Keratinocyte (primary cell): ENCODE results near the gene KTN1. TPM values are rescaled to one million over a fixed set of nuclear protein-coding genes. Genes with fewer than 3 reads are reported as not detected.

Source experiments
- DNase-seq: peaks from one replicate; pipeline ENCODE4 v3.0.0-alpha.2; 2011; ENCODE audit warnings: low read depth, missing footprints, low spot score
- FAIRE-seq: peaks from 2 replicates; lab custom pipeline; 2011; peaks lifted over from hg19 to GRCh38; lab: Jason Lieb, UNC
- H2AFZ ChIP-seq: 2 replicates; pipeline ENCODE4 v1.6.0; 2012; ENCODE audit warnings: low read length, control low read depth, inconsistent platforms; ENCODE audit not compliant: control insufficient read depth
- H3K27ac ChIP-seq: 2 replicates; pipeline ENCODE4 v1.5.1; 2011; ENCODE audit warnings: low read length; ENCODE audit not compliant: control insufficient read depth, insufficient read depth
- H3K27me3 ChIP-seq: 3 replicates; pipeline ENCODE4 v1.6.0; 2011; ENCODE audit warnings: low read length; ENCODE audit not compliant: control insufficient read depth, insufficient read depth; ENCODE audit errors: extremely low read depth
- H3K36me3 ChIP-seq, 2 experiments: 2 replicates in 1 of 2; 3 replicates in 1 of 2; pipeline ENCODE4 v1.5.1; 2011; ENCODE audit warnings: low read length in 2 of 2, mild to moderate bottlenecking in 1 of 2; ENCODE audit not compliant: control insufficient read depth in 2 of 2, insufficient read depth in 2 of 2; ENCODE audit errors: extremely low read depth in 1 of 2
- H3K4me1 ChIP-seq: 3 replicates; pipeline ENCODE4 v1.5.1; 2011; ENCODE audit warnings: low read length; ENCODE audit not compliant: control insufficient read depth, insufficient read depth; ENCODE audit errors: extremely low read depth
- H3K4me2 ChIP-seq: 3 replicates; pipeline ENCODE4 v1.6.0; 2011; ENCODE audit warnings: low read depth, low read length; ENCODE audit not compliant: control insufficient read depth, insufficient read depth; ENCODE audit errors: extremely low read depth
- H3K4me3 ChIP-seq, 3 experiments: fragments of 200-600 bp in 1 of 3; sonication (generic) in 1 of 3; 2 replicates in 2 of 3; 3 replicates in 1 of 3; pipeline ENCODE4 v1.5.1; 2011 to 2016; ENCODE audit warnings: low read length in 3 of 3, mild to moderate bottlenecking in 3 of 3, control low read depth in 2 of 3, inconsistent platforms in 1 of 3, low read depth in 1 of 3, mixed read lengths in 1 of 3, mixed run types in 1 of 3, moderate library complexity in 1 of 3; ENCODE audit not compliant: control insufficient read depth in 2 of 3, insufficient read depth in 2 of 3; ENCODE audit errors: extremely low read depth in 1 of 3
- H3K79me2 ChIP-seq: 2 replicates; pipeline ENCODE4 v1.6.0; 2012; ENCODE audit warnings: low read length; ENCODE audit not compliant: control insufficient read depth, insufficient read depth
- H3K9ac ChIP-seq: 3 replicates; pipeline ENCODE4 v1.6.0; 2011; ENCODE audit warnings: low read length; ENCODE audit not compliant: control insufficient read depth, insufficient read depth; ENCODE audit errors: extremely low read depth
- H3K9me1 ChIP-seq: 3 replicates; pipeline ENCODE4 v1.6.0; 2011; ENCODE audit warnings: low read length; ENCODE audit not compliant: control insufficient read depth, insufficient read depth; ENCODE audit errors: extremely low read depth
- H3K9me3 ChIP-seq: 2 replicates; pipeline ENCODE4 v1.5.1; 2012; ENCODE audit warnings: low read depth, low read length; ENCODE audit not compliant: control insufficient read depth
- H4K20me1 ChIP-seq: 3 replicates; pipeline ENCODE4 v1.6.0; 2011; ENCODE audit warnings: low read length; ENCODE audit not compliant: control insufficient read depth, insufficient read depth; ENCODE audit errors: extremely low read depth
- EZH2 ChIP-seq: IDR thresholded peaks from one replicate; pipeline ENCODE4 v1.6.1; 2012; ENCODE audit warnings: inconsistent platforms, mild to moderate bottlenecking, low read length, moderate library complexity
- dilution Hi-C: fragments of 300-500 bp; cut with MboI; formaldehyde crosslinking; loops from one replicate; pipeline ENCODE4 v1.7.0; 2020; ENCODE audit warnings: low sequenced_read_pairs; ENCODE audit not compliant: extremely low pct_ligation_motif_present
- polyA plus RNA-seq, 5 experiments: library from polyadenylated mRNA; depleted of rRNA in 3 of 5; stranded (reverse) in 3 of 5; stranded (forward) in 1 of 5; unstranded in 1 of 5; fragments of >200 nt; gene quantifications; 1 replicate in 1 of 5; 2 replicates in 3 of 5; 3 replicates in 1 of 5; pipeline versions ENCODE4 v1.2.1 to v1.2.3, GENCODE V29; 2011 to 2012; ENCODE audit warnings: missing spikeins in 2 of 5, low read depth in 1 of 5, low replicate concordance in 1 of 5
- TF ChIP-seq, protein P1 (sequence below), 3 experiments: IDR thresholded peaks in 1 of 3; conservative IDR thresholded peaks in 1 of 3; optimal IDR thresholded peaks in 1 of 3; 2 replicates in 2 of 3; 3 replicates in 1 of 3; pipeline versions ENCODE3 to v1.5.1; 2011; ENCODE audit warnings: low read length in 3 of 3, mild to moderate bottlenecking in 3 of 3, moderate library complexity in 2 of 3, control low read depth in 1 of 3, inconsistent platforms in 1 of 3; ENCODE audit not compliant: insufficient read depth in 2 of 3; ENCODE audit errors: extremely low read depth in 1 of 3

KTN1 gene
- polyA plus RNA-seq, 1 donor (not counting 4 experiments of a cell fraction or from before 2014, with no cell fraction given), result 121 TPM

DNA sequence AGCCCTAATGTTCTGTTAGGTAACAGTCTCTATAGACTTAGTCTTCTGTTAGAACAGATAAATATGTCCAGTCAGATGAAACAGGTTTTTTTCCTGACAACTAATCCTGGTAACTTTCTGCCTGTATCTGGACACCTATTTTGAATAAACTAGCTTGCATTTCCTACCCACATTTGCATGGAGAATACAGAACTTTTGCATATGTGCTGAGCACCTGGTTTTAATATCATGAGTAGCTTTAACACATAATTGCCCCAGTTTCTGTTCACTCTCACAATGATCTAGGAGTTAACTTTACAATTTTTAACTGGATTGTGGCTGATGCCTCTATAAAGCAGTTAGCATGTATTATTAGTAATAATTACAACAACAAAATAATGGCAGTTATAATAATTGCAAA, 111.7 kb downstream of the KTN1 start:
- no peak overlapping the region for H3K9ac ChIP-seq
- dilution Hi-C loops, result loop anchor here (25.0 kb wide), 1 partner anchor 771 kb away; no protein-coding TSS in a partner anchor
- no peak for TF ChIP-seq EZH2
- TF ChIP-seq, protein P1, sequence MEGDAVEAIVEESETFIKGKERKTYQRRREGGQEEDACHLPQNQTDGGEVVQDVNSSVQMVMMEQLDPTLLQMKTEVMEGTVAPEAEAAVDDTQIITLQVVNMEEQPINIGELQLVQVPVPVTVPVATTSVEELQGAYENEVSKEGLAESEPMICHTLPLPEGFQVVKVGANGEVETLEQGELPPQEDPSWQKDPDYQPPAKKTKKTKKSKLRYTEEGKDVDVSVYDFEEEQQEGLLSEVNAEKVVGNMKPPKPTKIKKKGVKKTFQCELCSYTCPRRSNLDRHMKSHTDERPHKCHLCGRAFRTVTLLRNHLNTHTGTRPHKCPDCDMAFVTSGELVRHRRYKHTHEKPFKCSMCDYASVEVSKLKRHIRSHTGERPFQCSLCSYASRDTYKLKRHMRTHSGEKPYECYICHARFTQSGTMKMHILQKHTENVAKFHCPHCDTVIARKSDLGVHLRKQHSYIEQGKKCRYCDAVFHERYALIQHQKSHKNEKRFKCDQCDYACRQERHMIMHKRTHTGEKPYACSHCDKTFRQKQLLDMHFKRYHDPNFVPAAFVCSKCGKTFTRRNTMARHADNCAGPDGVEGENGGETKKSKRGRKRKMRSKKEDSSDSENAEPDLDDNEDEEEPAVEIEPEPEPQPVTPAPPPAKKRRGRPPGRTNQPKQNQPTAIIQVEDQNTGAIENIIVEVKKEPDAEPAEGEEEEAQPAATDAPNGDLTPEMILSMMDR (optimal IDR thresholded peaks at IDR 0.05 in 1 of 3, IDR thresholded peaks at IDR 0.05 in 1 of 3, conservative IDR thresholded peaks at IDR 0.05 in 1 of 3; ENCODE audit: extremely low read depth in 1 of 3, insufficient read depth in 2 of 3, low read length in 3 of 3), result no peak
- H3K4me1 ChIP-seq, result no peaks in the 10 kb centered on the region
- no peaks in the 10 kb centered on the region for H3K9me1 ChIP-seq
- H3K4me2 ChIP-seq, result no peak overlapping the region
- no peaks in the 10 kb centered on the region for H3K9me3 ChIP-seq
- no peak overlapping the region for H3K27ac ChIP-seq
- FAIRE-seq (no peak), DNase-seq (no peak)
- no peaks in the 10 kb centered on the region for H3K27me3 ChIP-seq
- peaks cover 0 to 5% of the 10 kb centered on the region in 2 experiments for H3K36me3 ChIP-seq
- no peak overlapping the region for H3K4me3 ChIP-seq
- no peaks in the 10 kb centered on the region for H3K79me2 ChIP-seq
- H2AFZ ChIP-seq, result no peak overlapping the region
- H4K20me1 ChIP-seq, result no peaks in the 10 kb centered on the region

DNA sequence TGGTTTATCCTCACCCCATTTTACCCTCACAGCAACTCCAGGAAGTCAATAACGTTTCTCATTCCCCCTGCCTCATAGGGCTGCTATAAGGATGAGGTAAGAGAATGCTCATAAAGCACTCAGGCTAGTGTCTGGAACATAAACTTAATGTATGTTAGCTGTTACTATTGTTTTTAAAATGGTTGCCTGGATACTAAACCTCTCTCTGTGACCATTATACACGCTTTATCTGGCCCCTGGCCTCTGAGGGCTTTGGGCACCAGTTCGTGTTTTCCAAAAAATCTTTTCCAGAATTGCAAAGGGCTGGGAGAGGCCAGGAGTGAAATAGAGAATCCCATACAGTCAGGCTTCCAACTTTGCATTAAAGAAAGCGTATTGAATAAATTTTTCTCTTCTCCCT, 113.9 kb downstream of the KTN1 start:
- dilution Hi-C loops, result loop anchor here (25.0 kb wide), 1 partner anchor 768 kb away; no protein-coding TSS in a partner anchor
- no peak for FAIRE-seq

More for the DNA sequence above, 113.9 kb downstream of the KTN1 start:
- Histone ChIP-seq H3K4me3 (no peak overlapping the region), H3K4me2 (no peak overlapping the region), H3K9me1 (no peaks in the 10 kb centered on the region), H2AFZ (no peak overlapping the region), H3K9me3 (no peaks in the 10 kb centered on the region), H3K4me1 (peaks cover 2% of the 10 kb centered on the region), H4K20me1 (no peaks in the 10 kb centered on the region), H3K27me3 (no peaks in the 10 kb centered on the region), H3K27ac (no peak overlapping the region), H3K9ac (no peak overlapping the region), H3K36me3 (no peaks in the 10 kb centered on the region), H3K79me2 (no peaks in the 10 kb centered on the region)
- TF ChIP-seq, protein P1 (optimal IDR thresholded peaks at IDR 0.05 in 1 of 3, IDR thresholded peaks at IDR 0.05 in 1 of 3, conservative IDR thresholded peaks at IDR 0.05 in 1 of 3; ENCODE audit: extremely low read depth in 1 of 3, insufficient read depth in 2 of 3, low read length in 3 of 3), result no peak
- TF ChIP-seq EZH2, result no peak
- no peak for DNase-seq
